GM23338 (cell line): Measurements from ENCODE around the gene SLC9A9. TPM values are rescaled to one million over a fixed set of nuclear protein-coding genes. Genes with fewer than 3 reads are reported as not detected.

Source experiments
- ATAC-seq: fragments of 200-7000 bp; cut with Tn5 transposase; 3 replicates; pipeline ENCODE4 v1.9.1; 2020
- DNase-seq: peaks from one replicate; pipeline ENCODE4 v3.0.0-alpha.2; 2015; ENCODE audit warnings: low spot score
- H2AFZ ChIP-seq: fragments of 200-600 bp; sonication (generic); 2 replicates; pipeline ENCODE4 v1.8.0; 2016; ENCODE audit warnings: antibody characterized with exemption, mild to moderate bottlenecking, moderate library complexity
- H3F3A ChIP-seq: fragments of 200-600 bp; sonication (generic); replicated peaks from 2 replicates; pipeline ENCODE4 v1.8.0; 2017; ENCODE audit warnings: antibody characterized with exemption, mixed run types, low read depth
- H3K27ac ChIP-seq: fragments of 200-600 bp; sonication (generic); 2 replicates; pipeline ENCODE4 v1.6.1; 2016; ENCODE audit warnings: low read depth
- H3K27me3 ChIP-seq: fragments of 200-600 bp; sonication (generic); 2 replicates; pipeline ENCODE4 v1.8.0; 2016; ENCODE audit warnings: mild to moderate bottlenecking, mixed run types, moderate library complexity; ENCODE audit not compliant: insufficient read depth
- H3K36me3 ChIP-seq: fragments of 200-600 bp; sonication (generic); 2 replicates; pipeline ENCODE4 v1.8.0; 2016; ENCODE audit warnings: mild to moderate bottlenecking; ENCODE audit not compliant: insufficient read depth
- H3K4me1 ChIP-seq: fragments of 200-600 bp; sonication (generic); 2 replicates; pipeline ENCODE4 v1.8.0; 2016; ENCODE audit warnings: mild to moderate bottlenecking, moderate library complexity; ENCODE audit not compliant: insufficient read depth
- H3K4me2 ChIP-seq: fragments of 200-600 bp; sonication (generic); 2 replicates; pipeline ENCODE4 v1.7.1; 2017; ENCODE audit warnings: mixed run types
- H3K4me3 ChIP-seq: fragments of 200-600 bp; sonication (generic); 2 replicates; pipeline ENCODE4 v1.6.1; 2016; ENCODE audit warnings: mixed run types
- H3K79me2 ChIP-seq: fragments of 200-600 bp; sonication (generic); replicated peaks from 2 replicates; pipeline ENCODE4 v1.8.0; 2017; ENCODE audit warnings: mild to moderate bottlenecking; ENCODE audit not compliant: insufficient read depth
- H3K9me2 ChIP-seq: fragments of 200-600 bp; sonication (generic); 2 replicates; pipeline ENCODE4 v1.8.0; 2017; ENCODE audit not compliant: insufficient read depth
- H4K20me1 ChIP-seq: fragments of 200-600 bp; sonication (generic); replicated peaks from 2 replicates; pipeline ENCODE4 v1.8.0; 2017; ENCODE audit warnings: mild to moderate bottlenecking; ENCODE audit not compliant: insufficient read depth
- H3K27ac Mint-ChIP-seq: 2 replicates; pipeline ENCODE4 v1.8.0; 2020; ENCODE audit warnings: inconsistent platforms, mild to moderate bottlenecking, moderate library complexity, mixed read lengths
- H3K27me3 Mint-ChIP-seq: 3 replicates; pipeline ENCODE4 v1.8.0; 2022; ENCODE audit warnings: low read depth, mild to moderate bottlenecking, moderate library complexity, mixed read lengths, inconsistent platforms; ENCODE audit not compliant: insufficient read depth, poor library complexity
- H3K36me3 Mint-ChIP-seq: 3 replicates; pipeline ENCODE4 v1.8.0; 2021; ENCODE audit warnings: low read depth, mild to moderate bottlenecking, inconsistent platforms, moderate library complexity, mixed read lengths
- H3K4me1 Mint-ChIP-seq: 3 replicates; pipeline ENCODE4 v1.8.0; 2020; ENCODE audit warnings: mild to moderate bottlenecking, inconsistent platforms, mixed read lengths
- H3K4me3 Mint-ChIP-seq: 3 replicates; pipeline ENCODE4 v1.8.0; 2021; ENCODE audit warnings: moderate library complexity, mild to moderate bottlenecking, inconsistent platforms, mixed read lengths
- H3K9me3 Mint-ChIP-seq: 3 replicates; pipeline ENCODE4 v1.8.0; 2020; ENCODE audit warnings: moderate library complexity, mild to moderate bottlenecking, inconsistent platforms, mixed read lengths
- CREB1 ChIP-seq: fragments of 250-450 bp; sonication (Bioruptor Pico); IDR thresholded peaks from 2 replicates; pipeline ENCODE4 v1.5.0; 2020; ENCODE audit warnings: low read depth, mild to moderate bottlenecking, moderate library complexity
- EZH2 ChIP-seq: fragments of 200-600 bp; sonication (generic); IDR thresholded peaks from one replicate; pipeline ENCODE4 v1.8.0; 2017; ENCODE audit warnings: antibody characterized with exemption, mild to moderate bottlenecking, low read depth; ENCODE audit not compliant: unreplicated experiment
- JUNB ChIP-seq: IDR thresholded peaks from one replicate; pipeline ENCODE4 v1.6.1; 2016; ENCODE audit warnings: antibody characterized with exemption; ENCODE audit not compliant: unreplicated experiment
- NANOG ChIP-seq: IDR thresholded peaks from 2 replicates; pipeline ENCODE4 v1.6.1; 2016; ENCODE audit warnings: antibody characterized with exemption, borderline replicate concordance
- POLR2AphosphoS5 ChIP-seq: IDR thresholded peaks from 2 replicates; pipeline ENCODE4 v1.6.1; 2016; ENCODE audit warnings: antibody characterized with exemption, low read depth
- STAT1 ChIP-seq: IDR thresholded peaks from one replicate; pipeline ENCODE4 v1.6.1; 2016; ENCODE audit warnings: antibody characterized with exemption; ENCODE audit not compliant: unreplicated experiment
- ZNF114 ChIP-seq: fragments of 250-450 bp; sonication (Bioruptor Pico); IDR thresholded peaks from 2 replicates; pipeline ENCODE4 v1.5.0; 2020; ENCODE audit warnings: mild to moderate bottlenecking, moderate library complexity
- ZNF331 ChIP-seq: fragments of 250-450 bp; sonication (Bioruptor Pico); IDR thresholded peaks from 2 replicates; pipeline ENCODE4 v1.5.0; 2020; ENCODE audit warnings: low read depth, mild to moderate bottlenecking, moderate library complexity
- ZNF462 ChIP-seq: fragments of 250-450 bp; sonication (Bioruptor Pico); IDR thresholded peaks from 2 replicates; pipeline ENCODE4 v1.5.0; 2020; ENCODE audit warnings: mild to moderate bottlenecking, moderate library complexity
- polyA plus RNA-seq: library from polyadenylated mRNA; unstranded; fragments of >200 nt; fragmentation: Nextera tagmentation; extraction: Ambion mirVana; gene quantifications from 2 replicates; pipeline ENCODE4 v1.2.1, GENCODE V29; 2016
- total RNA-seq: library from RNA; depleted of rRNA; stranded (reverse); fragments of >200 nt; shearing (Covaris generic); gene quantifications from 2 replicates; pipeline ENCODE4 v1.2.3, GENCODE V29; 2014
- TF ChIP-seq, protein P1 (sequence below): IDR thresholded peaks from one replicate; pipeline ENCODE4 v1.6.1; 2018; ENCODE audit warnings: antibody characterized with exemption; ENCODE audit not compliant: unreplicated experiment
- TF ChIP-seq, protein P2 (sequence below), 2 experiments: fragments of 200-600 bp in 1 of 2; sonication (generic) in 1 of 2; conservative IDR thresholded peaks; 2 replicates each; pipeline versions ENCODE4 v1.5.1 to v1.6.1; 2016 to 2017; ENCODE audit warnings: antibody characterized with exemption in 2 of 2, low read depth in 2 of 2, mild to moderate bottlenecking in 2 of 2, moderate library complexity in 1 of 2

Gene SLC9A9
- total and polyA plus RNA-seq, 2 experiments from 2014 or later, result 1.3 to 1.6 TPM

GRCh38 chr3:143416229-143416628 lies 432.0 kb downstream of the SLC9A9 start (continued):
- TF ChIP-seq ZNF462 (CRISPR knock-in tag), result no peak
- TF ChIP-seq, protein P1, sequence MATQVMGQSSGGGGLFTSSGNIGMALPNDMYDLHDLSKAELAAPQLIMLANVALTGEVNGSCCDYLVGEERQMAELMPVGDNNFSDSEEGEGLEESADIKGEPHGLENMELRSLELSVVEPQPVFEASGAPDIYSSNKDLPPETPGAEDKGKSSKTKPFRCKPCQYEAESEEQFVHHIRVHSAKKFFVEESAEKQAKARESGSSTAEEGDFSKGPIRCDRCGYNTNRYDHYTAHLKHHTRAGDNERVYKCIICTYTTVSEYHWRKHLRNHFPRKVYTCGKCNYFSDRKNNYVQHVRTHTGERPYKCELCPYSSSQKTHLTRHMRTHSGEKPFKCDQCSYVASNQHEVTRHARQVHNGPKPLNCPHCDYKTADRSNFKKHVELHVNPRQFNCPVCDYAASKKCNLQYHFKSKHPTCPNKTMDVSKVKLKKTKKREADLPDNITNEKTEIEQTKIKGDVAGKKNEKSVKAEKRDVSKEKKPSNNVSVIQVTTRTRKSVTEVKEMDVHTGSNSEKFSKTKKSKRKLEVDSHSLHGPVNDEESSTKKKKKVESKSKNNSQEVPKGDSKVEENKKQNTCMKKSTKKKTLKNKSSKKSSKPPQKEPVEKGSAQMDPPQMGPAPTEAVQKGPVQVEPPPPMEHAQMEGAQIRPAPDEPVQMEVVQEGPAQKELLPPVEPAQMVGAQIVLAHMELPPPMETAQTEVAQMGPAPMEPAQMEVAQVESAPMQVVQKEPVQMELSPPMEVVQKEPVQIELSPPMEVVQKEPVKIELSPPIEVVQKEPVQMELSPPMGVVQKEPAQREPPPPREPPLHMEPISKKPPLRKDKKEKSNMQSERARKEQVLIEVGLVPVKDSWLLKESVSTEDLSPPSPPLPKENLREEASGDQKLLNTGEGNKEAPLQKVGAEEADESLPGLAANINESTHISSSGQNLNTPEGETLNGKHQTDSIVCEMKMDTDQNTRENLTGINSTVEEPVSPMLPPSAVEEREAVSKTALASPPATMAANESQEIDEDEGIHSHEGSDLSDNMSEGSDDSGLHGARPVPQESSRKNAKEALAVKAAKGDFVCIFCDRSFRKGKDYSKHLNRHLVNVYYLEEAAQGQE, result no peak

DNA sequence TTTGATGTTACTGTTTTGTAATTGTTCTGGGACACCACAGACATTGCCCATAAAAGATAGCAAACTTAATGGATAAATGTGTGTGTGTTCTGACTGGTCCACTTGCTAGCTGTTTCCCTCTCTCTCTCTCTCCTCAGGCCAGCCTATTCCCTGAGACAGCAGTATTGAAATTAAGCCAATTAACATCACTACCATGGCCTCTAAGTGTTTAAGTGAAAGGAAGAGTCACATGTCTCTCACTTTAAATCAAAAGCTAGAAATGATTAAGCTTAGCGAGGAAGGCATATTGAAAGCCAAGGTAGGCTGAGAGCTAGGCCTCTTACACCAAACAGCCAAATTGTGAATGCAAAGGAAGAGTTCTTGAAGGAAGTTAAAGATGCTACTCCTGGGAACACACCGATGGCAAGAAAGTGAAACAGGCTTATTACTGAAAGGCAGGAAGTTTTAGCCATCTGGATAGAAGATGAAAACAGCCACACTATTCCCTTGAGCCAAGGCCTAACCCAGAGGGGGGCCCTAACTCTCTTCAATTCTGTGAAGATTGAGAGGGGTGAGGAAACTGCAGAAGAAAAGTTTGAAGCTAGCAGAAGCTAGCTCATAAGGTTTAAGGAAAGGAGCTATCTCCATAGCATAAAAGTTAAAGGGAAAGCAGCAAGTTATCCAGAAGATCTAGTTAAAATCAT lies 433.6 kb downstream of the SLC9A9 start:
- Histone ChIP-seq H3K27me3 (no peaks in the 10 kb centered on the region), H3K4me3 (no peak overlapping the region), H3K4me2 (no peak overlapping the region), H2AFZ (no peak overlapping the region), H4K20me1 (no peaks in the 10 kb centered on the region), H3K4me1 (peaks cover 6% of the 10 kb centered on the region), H3K9me2 (0 out of 2 replicates have a peak, but pooled peaks cover 13% of the 10 kb centered on the region), H3K27ac (no peak overlapping the region), H3F3A (no peaks in the 10 kb centered on the region), H3K36me3 (no peaks in the 10 kb centered on the region), H3K79me2 (no peaks in the 10 kb centered on the region)
- DNase-seq (no peak), ATAC-seq (no peak)
- H3K4me3 Mint-ChIP-seq, result no peak overlapping the region
- no peak overlapping the region for H3K27ac Mint-ChIP-seq
- peaks cover 7% of the 10 kb centered on the region for H3K4me1 Mint-ChIP-seq
- TF ChIP-seq STAT1 (no peak), EZH2 (no peak), POLR2AphosphoS5 (no peak), ZNF114 (CRISPR knock-in tag) (no peak), CREB1 (CRISPR knock-in tag) (no peak), JUNB (no peak), ZNF331 (CRISPR knock-in tag) (no peak), NANOG (no peak)
- TF ChIP-seq, protein P2, sequence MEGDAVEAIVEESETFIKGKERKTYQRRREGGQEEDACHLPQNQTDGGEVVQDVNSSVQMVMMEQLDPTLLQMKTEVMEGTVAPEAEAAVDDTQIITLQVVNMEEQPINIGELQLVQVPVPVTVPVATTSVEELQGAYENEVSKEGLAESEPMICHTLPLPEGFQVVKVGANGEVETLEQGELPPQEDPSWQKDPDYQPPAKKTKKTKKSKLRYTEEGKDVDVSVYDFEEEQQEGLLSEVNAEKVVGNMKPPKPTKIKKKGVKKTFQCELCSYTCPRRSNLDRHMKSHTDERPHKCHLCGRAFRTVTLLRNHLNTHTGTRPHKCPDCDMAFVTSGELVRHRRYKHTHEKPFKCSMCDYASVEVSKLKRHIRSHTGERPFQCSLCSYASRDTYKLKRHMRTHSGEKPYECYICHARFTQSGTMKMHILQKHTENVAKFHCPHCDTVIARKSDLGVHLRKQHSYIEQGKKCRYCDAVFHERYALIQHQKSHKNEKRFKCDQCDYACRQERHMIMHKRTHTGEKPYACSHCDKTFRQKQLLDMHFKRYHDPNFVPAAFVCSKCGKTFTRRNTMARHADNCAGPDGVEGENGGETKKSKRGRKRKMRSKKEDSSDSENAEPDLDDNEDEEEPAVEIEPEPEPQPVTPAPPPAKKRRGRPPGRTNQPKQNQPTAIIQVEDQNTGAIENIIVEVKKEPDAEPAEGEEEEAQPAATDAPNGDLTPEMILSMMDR (conservative IDR thresholded peaks at IDR 0.05; ENCODE audit: low read depth in 2 of 2), result no peak
- H3K9me3 Mint-ChIP-seq, result no peaks in the 10 kb centered on the region; the same call in 2 of the 3 replicates
- no peaks in the 10 kb centered on the region for H3K36me3 Mint-ChIP-seq
- H3K27me3 Mint-ChIP-seq, result peaks cover 7% of the 10 kb centered on the region
